DMS 273 (cell line): Measurements from ENCODE around the gene TTC28.

Experiments used
- DNase-seq: peaks from one replicate; lab custom pipeline; 2025; ENCODE audit not compliant: unreplicated experiment; lab: John Stamatoyannopoulos, UW

Gene TTC28

DNA sequence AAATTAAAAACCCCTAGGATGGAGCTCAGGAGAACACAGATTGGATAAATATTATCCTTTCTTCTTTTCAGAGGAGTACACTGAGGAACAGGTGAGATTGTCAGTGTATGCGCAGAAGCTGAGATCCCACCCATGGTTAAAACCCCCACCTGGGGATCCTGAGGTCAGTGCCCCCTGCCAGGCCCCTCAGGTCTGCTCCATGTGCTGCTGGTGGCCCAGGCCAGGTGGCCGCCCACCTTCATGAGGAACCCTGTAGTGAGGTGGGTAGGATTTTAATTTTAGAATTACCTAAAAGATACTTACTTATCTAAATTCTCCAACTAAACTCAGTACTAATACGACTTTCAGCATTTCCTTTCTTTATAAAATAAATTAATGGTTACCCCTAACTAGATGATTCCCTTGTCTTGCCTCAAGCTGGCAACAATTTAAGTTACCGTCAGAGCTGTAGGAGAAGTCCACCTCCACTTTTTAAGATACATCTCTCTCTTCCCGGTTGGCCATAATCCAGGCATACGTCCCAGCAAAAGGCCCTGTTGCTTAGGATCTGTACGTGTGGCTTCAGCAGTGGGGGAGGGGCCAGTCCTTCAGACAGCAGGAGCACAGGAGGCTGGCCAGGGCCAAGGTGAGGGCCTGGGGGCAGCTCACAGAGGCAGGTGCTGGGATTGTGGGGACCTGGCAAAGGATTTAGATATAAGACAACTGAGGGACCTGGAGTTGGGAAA lies 699.1 kb downstream of the TTC28 start:
- DNase-seq, result peak; percentile 12

GRCh38 chr22:27978802-27979201 lies 700.8 kb downstream of the TTC28 start:
- DNase-seq, result no peak

- DNase-seq, result no peak
Measured at GRCh38 chr22:27978317-27978716, 701.3 kb downstream of the TTC28 start.

- DNase-seq, result no peak
Measured at GRCh38 chr22:27976586-27976985, 703.1 kb downstream of the TTC28 start.

DNA sequence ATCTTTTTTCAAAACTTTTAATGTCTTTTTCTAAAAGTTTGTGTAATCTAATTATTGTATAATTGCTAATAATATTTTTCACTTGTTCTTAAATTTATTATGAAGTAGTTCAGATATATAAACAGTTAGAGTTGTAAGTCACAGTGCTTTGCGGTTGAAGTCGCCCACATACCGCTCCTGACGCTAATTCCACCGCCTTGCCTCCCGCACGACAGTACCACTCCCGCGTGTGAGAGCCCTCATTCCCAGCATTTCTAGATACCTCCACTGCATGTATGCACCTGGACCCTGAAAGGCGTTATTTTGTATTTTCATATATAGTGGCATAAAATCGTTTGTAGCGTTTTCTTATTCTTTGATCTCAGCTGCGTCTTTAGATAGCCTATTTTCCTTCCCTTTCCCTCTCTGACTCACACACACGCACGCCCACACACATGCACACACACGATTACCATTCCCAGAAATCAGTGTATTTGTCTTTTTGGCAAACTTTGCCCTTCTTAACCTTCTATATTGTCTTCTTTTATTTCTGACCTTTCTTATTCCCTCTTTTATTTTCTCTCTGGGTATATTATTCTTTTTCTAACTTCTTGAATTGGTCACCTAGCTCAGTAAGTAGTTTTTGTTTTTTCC lies 704.1 kb downstream of the TTC28 start:
- DNase-seq, result no peak

DNA sequence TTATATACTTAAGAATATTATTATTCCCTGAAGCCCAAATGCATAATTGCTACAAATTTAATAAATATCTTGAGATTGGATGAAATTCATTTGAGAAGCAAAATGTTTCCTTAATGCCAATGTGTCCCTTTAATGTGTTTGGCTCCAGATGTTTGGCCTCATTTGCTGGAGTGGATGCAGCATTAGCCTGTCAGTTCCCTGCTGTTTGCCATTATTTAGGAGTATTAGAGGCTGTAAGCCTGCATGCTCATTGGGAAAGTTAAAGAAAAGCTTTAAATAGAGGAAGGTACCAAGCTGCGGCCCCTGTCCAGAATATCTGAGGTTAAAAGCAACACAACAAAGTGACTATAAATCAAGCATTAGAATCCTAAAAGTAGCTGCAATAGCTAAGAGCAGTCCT lies 705.8 kb downstream of the TTC28 start:
- peak; percentile 37 for DNase-seq

DNA sequence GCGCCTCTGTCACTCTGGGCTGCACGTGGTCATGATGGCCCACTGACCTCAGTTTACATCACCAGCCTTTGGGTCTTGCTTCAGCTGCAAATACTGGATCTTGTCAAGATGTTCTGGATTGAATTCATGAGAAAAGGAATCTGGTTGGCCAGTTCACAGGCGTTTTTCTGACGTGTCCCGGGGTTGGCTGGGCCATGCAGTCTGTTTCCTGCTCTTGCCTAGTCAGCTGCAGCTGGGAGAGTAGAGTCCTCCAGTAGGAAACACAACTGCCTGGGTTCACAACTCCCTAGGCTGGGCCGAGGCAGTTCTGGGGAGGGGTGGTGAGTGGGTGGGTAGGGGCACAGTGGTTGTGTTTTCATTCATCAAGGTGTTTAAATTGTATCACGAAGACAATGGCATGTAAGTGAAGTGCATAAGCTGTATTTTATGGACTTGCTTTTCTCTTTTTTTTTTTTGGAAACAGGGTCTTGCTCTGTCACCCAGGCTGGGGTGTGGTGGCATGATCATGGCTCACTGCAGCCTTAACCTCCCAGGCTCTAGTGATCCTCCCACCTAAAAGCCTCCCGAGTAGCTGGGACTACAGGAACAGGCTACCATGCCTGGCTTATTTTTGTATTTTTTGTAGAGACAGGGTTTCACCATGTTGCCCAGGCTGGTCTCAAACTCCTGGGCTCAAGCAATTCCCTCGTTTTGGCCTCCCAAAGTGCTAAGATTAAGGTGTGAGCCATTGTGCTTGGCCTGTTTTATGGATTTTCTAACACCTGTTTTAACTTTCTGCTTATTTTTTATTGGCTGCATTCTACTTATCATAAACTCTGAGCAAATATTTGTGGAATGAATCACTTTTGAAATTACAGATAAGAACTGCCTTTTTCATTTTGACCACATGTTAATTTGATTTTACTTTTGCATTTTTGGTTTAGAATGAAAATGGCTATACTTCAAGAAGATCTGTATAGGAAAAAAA lies 706.6 kb downstream of the TTC28 start:
- DNase-seq, result no peak

DNA sequence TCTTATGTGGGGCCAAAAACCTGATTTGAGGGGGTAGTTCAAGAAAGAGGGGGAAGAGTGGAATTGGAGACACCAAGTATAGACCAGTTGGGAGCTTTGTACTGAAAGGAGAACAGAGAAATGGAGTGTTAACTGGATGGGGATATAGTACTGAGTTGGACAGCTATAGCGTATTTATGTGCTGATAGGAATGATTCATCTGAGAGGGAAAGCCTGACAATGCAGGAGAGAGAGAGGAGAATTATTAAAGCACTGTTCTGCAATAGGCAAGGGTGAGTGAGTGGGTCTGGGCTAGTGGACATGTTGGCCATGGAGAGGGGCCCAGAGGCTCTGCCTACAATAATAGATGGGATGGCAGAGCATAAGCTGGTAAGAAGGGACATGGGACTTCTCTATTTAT lies 707.7 kb downstream of the TTC28 start:
- DNase-seq, result no peak

DNA sequence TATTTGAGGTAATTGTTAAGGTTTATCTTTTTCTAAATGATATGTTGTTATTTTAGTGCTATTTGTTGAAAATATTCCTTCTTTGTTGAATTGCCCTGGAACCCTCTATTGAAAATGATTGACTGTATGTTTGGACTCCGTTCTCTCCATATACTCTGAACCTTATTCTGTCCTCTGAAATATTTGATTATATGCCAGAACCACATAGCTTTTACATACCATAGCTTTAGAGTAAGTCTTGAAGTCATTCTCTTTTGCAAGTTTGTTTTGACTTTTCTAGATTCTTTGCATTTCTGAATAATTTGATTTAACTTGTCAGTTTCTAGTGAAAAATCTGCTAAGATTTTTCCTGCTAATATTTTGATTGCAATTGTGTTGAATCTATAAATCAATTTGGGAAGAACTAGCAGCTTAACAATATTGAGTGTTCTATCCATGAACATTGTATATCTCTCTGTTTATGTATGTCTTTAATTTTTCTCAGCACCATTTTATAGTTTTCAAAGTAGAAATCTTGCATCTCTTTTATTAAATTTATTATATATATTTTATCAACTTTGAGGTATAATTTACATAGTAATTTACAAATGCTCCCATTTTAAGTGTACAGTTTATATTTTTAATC lies 708.9 kb downstream of the TTC28 start:
- no peak for DNase-seq

DNA sequence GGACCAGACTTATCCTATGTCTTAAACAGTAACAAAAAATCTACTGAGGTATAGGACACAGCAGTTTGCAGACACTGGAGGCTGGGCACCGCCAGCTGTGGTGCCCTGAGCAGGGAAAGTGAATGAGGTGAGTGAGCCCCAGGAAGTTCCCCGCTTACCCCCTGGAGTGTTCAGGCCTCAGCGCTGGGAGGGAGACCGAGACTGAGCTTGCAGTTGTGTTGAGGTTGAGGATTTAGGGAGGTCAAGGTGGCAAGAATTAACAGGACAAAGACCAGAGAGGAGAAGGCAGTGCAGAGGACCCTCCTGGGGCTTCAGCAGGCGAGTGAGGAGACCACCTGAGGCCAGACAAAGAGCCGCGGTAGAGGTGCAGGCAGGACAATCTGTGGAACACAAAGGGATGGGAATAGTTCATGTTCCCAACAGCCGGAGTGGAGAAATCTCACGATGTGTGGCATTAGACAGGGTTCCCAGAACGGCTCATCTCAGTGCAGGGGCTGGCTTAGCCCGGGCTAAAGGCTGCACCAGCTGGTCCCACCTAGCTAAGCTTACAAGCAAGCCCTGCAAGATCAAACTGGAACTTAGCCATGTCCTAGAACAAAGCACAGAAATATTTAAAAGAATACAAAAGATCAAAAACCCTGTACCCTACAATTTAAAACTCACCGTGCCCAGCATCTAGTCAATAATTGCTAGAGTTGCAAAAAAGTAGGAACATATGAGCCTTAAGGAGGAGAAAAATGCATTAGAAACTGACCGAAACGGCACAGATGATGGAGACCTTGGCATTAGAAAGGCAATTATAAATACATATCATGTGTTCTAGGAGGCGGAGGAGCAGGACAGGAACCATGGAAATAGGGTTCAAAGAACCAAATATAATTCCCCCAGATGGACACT lies 713.2 kb downstream of the TTC28 start:
- DNase-seq, result peak; percentile 27

GRCh38 chr22:27962268-27963044 lies 717.2 kb downstream of the TTC28 start:
- DNase-seq, result peak; percentile 7

DNA sequence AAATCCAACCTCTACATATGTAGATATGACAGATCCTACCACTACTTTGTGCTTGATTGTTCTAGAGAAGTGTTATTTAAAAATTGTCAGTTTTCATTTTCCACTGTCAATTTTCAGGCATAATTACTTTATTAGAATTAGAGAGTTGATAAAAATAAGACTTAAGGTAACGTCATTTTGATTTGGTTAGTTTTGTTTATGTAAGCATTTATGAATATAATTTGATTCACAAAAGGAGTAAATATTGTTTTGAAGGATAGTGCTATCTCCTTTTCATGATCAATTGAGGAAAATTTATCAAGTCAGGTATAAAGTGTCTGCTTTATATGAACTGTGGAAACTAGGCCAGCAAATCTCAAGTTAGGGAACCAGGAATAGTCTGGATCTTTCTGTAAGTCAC lies 718.0 kb downstream of the TTC28 start:
- DNase-seq, result no peak

GRCh38 chr22:27961182-27961581 lies 718.5 kb downstream of the TTC28 start:
- DNase-seq, result no peak

DNA sequence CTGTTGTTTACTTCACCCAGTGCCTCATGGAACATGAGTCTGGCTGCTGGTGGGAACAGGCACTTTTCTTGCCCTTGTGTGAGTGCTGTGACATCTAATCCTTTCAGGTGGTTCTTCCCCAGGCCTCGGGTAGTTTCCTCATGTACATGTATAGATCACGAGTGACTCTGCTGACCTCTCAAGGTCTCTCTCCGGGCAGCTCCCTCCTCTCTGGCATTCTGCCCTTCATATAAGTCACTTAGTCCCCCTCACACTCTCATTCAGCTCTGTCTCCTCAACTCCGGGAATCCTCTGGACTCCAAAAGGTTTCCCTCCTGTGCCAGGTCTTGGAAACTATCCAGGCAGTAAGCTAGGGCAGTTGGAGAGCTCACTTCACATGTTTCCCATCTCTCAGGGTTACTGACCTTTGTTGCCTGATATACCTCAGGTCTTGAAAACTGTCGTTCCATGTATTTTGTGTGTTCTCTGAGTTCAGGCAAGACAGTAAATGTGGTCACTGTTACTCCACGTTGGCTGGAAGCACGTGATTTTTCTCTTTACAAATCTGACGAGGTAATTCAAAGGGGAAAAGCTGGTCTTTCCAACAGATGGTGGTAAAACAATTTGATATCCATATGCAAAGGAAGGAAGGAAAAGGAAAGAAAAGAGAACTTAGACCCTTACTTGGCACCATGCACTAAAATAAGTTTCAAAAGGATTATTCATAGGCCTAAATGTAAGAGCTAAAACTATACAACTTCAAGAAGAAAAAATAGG lies 720.1 kb downstream of the TTC28 start:
- peak; percentile 64 for DNase-seq

- no peak for DNase-seq
Measured at GRCh38 chr22:27952779-27953178, 726.9 kb downstream of the TTC28 start.

- DNase-seq, result peak; percentile 2
Measured at GRCh38 chr22:27952091-27952490, 727.5 kb downstream of the TTC28 start.

DNA sequence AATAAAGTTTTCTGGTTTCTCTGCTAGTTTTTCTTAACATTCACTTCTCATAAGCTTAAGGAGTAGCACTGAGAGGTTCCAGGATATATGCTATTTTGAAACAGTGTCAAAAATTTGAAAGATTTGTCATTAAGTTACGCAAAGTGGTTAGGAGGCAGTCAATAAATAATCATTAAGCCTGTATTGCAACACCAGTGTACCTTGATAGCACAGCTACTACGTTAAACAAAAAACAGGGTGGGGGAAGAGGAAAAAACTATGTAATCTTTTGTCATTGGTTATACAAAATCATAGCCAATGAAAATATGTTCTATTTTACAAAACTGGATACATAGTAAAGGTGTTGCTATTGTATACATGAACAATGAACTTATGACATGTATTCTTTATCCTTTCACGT lies 730.2 kb downstream of the TTC28 start:
- no peak for DNase-seq

- DNase-seq, result no peak
Measured at GRCh38 chr22:27948569-27948968, 731.1 kb downstream of the TTC28 start.

GRCh38 chr22:27947448-27947847 lies 732.2 kb downstream of the TTC28 start:
- no peak for DNase-seq
